HCT116 (cell line): Measurements from ENCODE around the gene SLC4A4. TPM values are rescaled to one million over a fixed set of nuclear protein-coding genes. Genes with fewer than 3 reads are reported as not detected.

Experiments
- ATAC-seq: fragments of 200-7000 bp; cut with Tn5 transposase; 2 replicates; pipeline ENCODE4 v1.9.1; 2020; ENCODE audit warnings: mild to moderate bottlenecking, moderate library complexity
- BruUV-seq: library from RNA; stranded (reverse); fragments of 400-500 nt; replicated peaks from 2 replicates; lab custom pipeline; 2021; lab: Mats Ljungman, UMichigan
- CTCF ChIA-PET: fragments of 300-600 bp; sonication (Branson Sonifier 250); formaldehyde crosslinking; loops from one replicate; lab custom pipeline; 2021; ENCODE audit warnings: antibody characterized with exemption; lab: Charles Lee
- POLR2A ChIA-PET: fragments of 300-600, 350-600 bp; sonication (Branson Sonifier 250); formaldehyde crosslinking; loops from one replicate; lab custom pipeline; 2021; ENCODE audit warnings: antibody characterized with exemption; lab: Charles Lee
- RAD21 ChIA-PET, 2 experiments: fragments of 300-600 bp; sonication (Branson Sonifier 250); formaldehyde crosslinking; loops; one replicate each; lab custom pipeline; 2023; ENCODE audit warnings: low total read pairs in 2 of 2; ENCODE audit not compliant: uncharacterized antibody in 2 of 2, unreplicated experiment in 2 of 2, low non-redundant PET in 1 of 2; lab: Charles Lee
- DNase-seq: peaks from one replicate; pipeline ENCODE4 v3.0.0-alpha.2; 2010; ENCODE audit warnings: low read depth, low spot score
- H2AFZ ChIP-seq: fragments of 200-600 bp; shearing (Covaris generic), sonication (generic); 2 replicates; pipeline ENCODE4 v1.6.1; 2017; ENCODE audit warnings: low read depth, mixed run types, mixed read lengths, antibody characterized with exemption, low read length; ENCODE audit not compliant: poor library complexity, severe bottlenecking
- H3K27ac ChIP-seq: 2 replicates; pipeline ENCODE4 v1.5.1; 2012; ENCODE audit warnings: low read depth, low read length
- H3K27me3 ChIP-seq: fragments of 200-600 bp; sonication (generic); 2 replicates; pipeline ENCODE4 v1.6.1; 2016; ENCODE audit warnings: mixed run types, low read length, mixed read lengths; ENCODE audit not compliant: insufficient read depth
- H3K36me3 ChIP-seq, 2 experiments: fragments of 200-500 bp in 1 of 2; fragments of 200-600 bp in 1 of 2; sonication (Bioruptor generic) in 1 of 2; sonication (generic) in 1 of 2; 2 replicates each; pipeline versions ENCODE4 v1.5.1 to v1.6.1; 2014 to 2016; ENCODE audit warnings: low read length in 2 of 2, inconsistent platforms in 1 of 2, mixed read lengths in 1 of 2, mixed run types in 1 of 2; ENCODE audit not compliant: insufficient read depth in 2 of 2, control insufficient read depth in 1 of 2
- H3K4me1 ChIP-seq, 2 experiments: fragments of 200-600 bp in 1 of 2; sonication (generic) in 1 of 2; 2 replicates each; pipeline versions ENCODE4 v1.5.1 to v1.6.1; 2012 to 2017; ENCODE audit warnings: low read length in 2 of 2, inconsistent platforms in 1 of 2, mild to moderate bottlenecking in 1 of 2, mixed read lengths in 1 of 2, mixed run types in 1 of 2, moderate library complexity in 1 of 2; ENCODE audit not compliant: insufficient read depth in 2 of 2, control insufficient read depth in 1 of 2
- H3K4me2 ChIP-seq: fragments of 200-600 bp; sonication (generic); 2 replicates; pipeline ENCODE4 v1.6.1; 2017; ENCODE audit warnings: mixed run types, low read length, mixed read lengths
- H3K4me3 ChIP-seq, 2 experiments: fragments of 200-600 bp in 1 of 2; sonication (generic) in 1 of 2; replicated peaks in 1 of 2; 2 replicates each; pipeline ENCODE4 v1.5.1; 2011 to 2016; ENCODE audit warnings: low read length in 2 of 2, control low read depth in 1 of 2, low read depth in 1 of 2, mild to moderate bottlenecking in 1 of 2, mixed read lengths in 1 of 2, mixed run types in 1 of 2
- H3K79me2 ChIP-seq: fragments of 200-600 bp; sonication (generic); 2 replicates; pipeline ENCODE4 v1.6.1; 2017; ENCODE audit warnings: mild to moderate bottlenecking, mixed run types, low read length, moderate library complexity, mixed read lengths; ENCODE audit not compliant: insufficient read depth
- H3K9ac ChIP-seq: fragments of 200-600 bp; sonication (generic); 2 replicates; pipeline ENCODE4 v1.6.1; 2016; ENCODE audit warnings: low read length, mixed read lengths
- H3K9me2 ChIP-seq: fragments of 200-600 bp; sonication (generic), shearing (Covaris generic); 2 replicates; pipeline ENCODE4 v1.6.1; 2017; ENCODE audit warnings: mixed run types, mild to moderate bottlenecking, moderate library complexity; ENCODE audit not compliant: insufficient read depth
- H3K9me3 ChIP-seq, 2 experiments: fragments of 200-500 bp in 1 of 2; fragments of 200-600 bp in 1 of 2; sonication (Bioruptor generic) in 1 of 2; sonication (generic) in 1 of 2; 2 replicates each; pipeline ENCODE4 v1.6.1; 2014 to 2017; ENCODE audit warnings: low read length in 2 of 2, mixed read lengths in 2 of 2, inconsistent platforms in 1 of 2, low read depth in 1 of 2, mild to moderate bottlenecking in 1 of 2, mixed run types in 1 of 2, moderate library complexity in 1 of 2; ENCODE audit not compliant: control insufficient read depth in 1 of 2, insufficient read depth in 1 of 2
- H4K20me1 ChIP-seq: fragments of 200-600 bp; sonication (generic), shearing (Covaris generic); 2 replicates; pipeline ENCODE4 v1.6.1; 2017; ENCODE audit warnings: mixed run types, mild to moderate bottlenecking, moderate library complexity; ENCODE audit not compliant: insufficient read depth
- CBX3 ChIP-seq: IDR thresholded peaks from 2 replicates; pipeline ENCODE4 v1.6.1; 2012; ENCODE audit warnings: low read depth
- CEBPB ChIP-seq: IDR thresholded peaks from 2 replicates; pipeline ENCODE4 v1.6.1; 2012; ENCODE audit warnings: low read depth
- EGR1 ChIP-seq: IDR thresholded peaks from 2 replicates; pipeline ENCODE4 v1.6.1; 2012; ENCODE audit warnings: low read depth
- EZH2 ChIP-seq: fragments of 200-600 bp; sonication (generic); IDR thresholded peaks from 2 replicates; pipeline ENCODE4 v1.6.1; 2017; ENCODE audit warnings: antibody characterized with exemption, mixed run types
- EZH2phosphoT487 ChIP-seq: fragments of 200-600 bp; IDR thresholded peaks from 2 replicates; pipeline ENCODE4 v1.6.1; 2018; ENCODE audit warnings: antibody characterized with exemption, borderline replicate concordance
- JUND ChIP-seq: IDR thresholded peaks from 2 replicates; pipeline ENCODE4 v1.6.1; 2012
- POLR2AphosphoS5 ChIP-seq: IDR thresholded peaks from 2 replicates; pipeline ENCODE4 v1.6.1; 2011; ENCODE audit warnings: mild to moderate bottlenecking, low read depth, low read length, moderate library complexity
- RAD21 ChIP-seq: IDR thresholded peaks from 2 replicates; pipeline ENCODE4 v1.6.1; 2012; ENCODE audit warnings: low read depth, mild to moderate bottlenecking
- SIN3A ChIP-seq: IDR thresholded peaks from 2 replicates; pipeline ENCODE4 v1.6.1; 2012; ENCODE audit warnings: low read depth
- SP1 ChIP-seq: IDR thresholded peaks from 2 replicates; pipeline ENCODE4 v1.6.1; 2012; ENCODE audit warnings: low read depth
- SRF ChIP-seq: IDR thresholded peaks from 2 replicates; pipeline ENCODE4 v1.6.1; 2012; ENCODE audit warnings: low read depth
- YY1 ChIP-seq: IDR thresholded peaks from 2 replicates; pipeline ENCODE4 v1.6.1; 2011; ENCODE audit warnings: low read length, low read depth, moderate library complexity, mild to moderate bottlenecking; ENCODE audit not compliant: insufficient replicate concordance; ENCODE audit errors: extremely low read depth
- ZBTB33 ChIP-seq: IDR thresholded peaks from 2 replicates; pipeline ENCODE4 v1.6.1; 2011; ENCODE audit warnings: mild to moderate bottlenecking, low read length, moderate library complexity; ENCODE audit not compliant: insufficient replicate concordance; ENCODE audit errors: extremely low read depth
- ZFX ChIP-seq: fragments of 450-650 bp; IDR thresholded peaks from 2 replicates; pipeline ENCODE4 v1.6.1; 2017
- ZNF274 ChIP-seq: fragments of 200-500 bp; sonication (Bioruptor generic); IDR thresholded peaks from 2 replicates; pipeline ENCODE4 v1.6.1; 2014; ENCODE audit warnings: mild to moderate bottlenecking, low read depth, low read length, inconsistent platforms
- intact Hi-C: fragments of 100-400 bp; cut with micrococcal nuclease; formaldehyde crosslinking; loops from 2 replicates; pipeline ENCODE4 v1.10.0; 2022
- total RNA-seq: library from RNA; stranded (reverse); gene quantifications from one replicate; pipeline ENCODE4 v1.2.1, GENCODE V29; 2021; ENCODE audit not compliant: unreplicated experiment
- TF ChIP-seq, protein P1 (sequence below), 3 experiments: fragments of 200-600 bp in 1 of 3; sonication (generic) in 1 of 3; IDR thresholded peaks in 2 of 3; conservative IDR thresholded peaks in 1 of 3; 2 replicates each; pipeline ENCODE4 v1.5.1; 2012 to 2017; ENCODE audit warnings: low read depth in 2 of 3, low read length in 2 of 3, antibody characterized with exemption in 1 of 3, borderline replicate concordance in 1 of 3, control low read depth in 1 of 3, mild to moderate bottlenecking in 1 of 3, mixed read lengths in 1 of 3, mixed run types in 1 of 3, moderate library complexity in 1 of 3; ENCODE audit not compliant: insufficient read depth in 1 of 3
- TF ChIP-seq, protein P2 (sequence below): IDR thresholded peaks from 2 replicates; pipeline ENCODE4 v1.6.1; 2012
- TF ChIP-seq, protein P3 (sequence below): IDR thresholded peaks from 2 replicates; pipeline ENCODE4 v1.6.1; 2012

The SLC4A4 gene
- total RNA-seq, 1 experiment from 2014 or later: 0.30 TPM

GRCh38 chr4:71476240-71476639, 137.4 kb downstream of the SLC4A4 start (continued):
- TF ChIP-seq SRF (no peak), EZH2phosphoT487 (no peak), POLR2AphosphoS5 (no peak), CBX3 (no peak)

GRCh38 chr4:71486550-71487343, 147.9 kb downstream of the SLC4A4 start:
- CTCF ChIA-PET: no interaction called here
- no peak overlapping the region for H3K9ac ChIP-seq
- H3K9me3 ChIP-seq: no peaks in the 10 kb centered on the region
- intact Hi-C loops: no loop called here
- H2AFZ ChIP-seq: no peak overlapping the region
- no peak for DNase-seq
- no peak for TF ChIP-seq SRF
- no peak for TF ChIP-seq SP1
- no peak for TF ChIP-seq YY1
- TF ChIP-seq ZBTB33: no peak
- TF ChIP-seq CBX3: no peak
- no peak for TF ChIP-seq ZFX
- TF ChIP-seq, protein P1, sequence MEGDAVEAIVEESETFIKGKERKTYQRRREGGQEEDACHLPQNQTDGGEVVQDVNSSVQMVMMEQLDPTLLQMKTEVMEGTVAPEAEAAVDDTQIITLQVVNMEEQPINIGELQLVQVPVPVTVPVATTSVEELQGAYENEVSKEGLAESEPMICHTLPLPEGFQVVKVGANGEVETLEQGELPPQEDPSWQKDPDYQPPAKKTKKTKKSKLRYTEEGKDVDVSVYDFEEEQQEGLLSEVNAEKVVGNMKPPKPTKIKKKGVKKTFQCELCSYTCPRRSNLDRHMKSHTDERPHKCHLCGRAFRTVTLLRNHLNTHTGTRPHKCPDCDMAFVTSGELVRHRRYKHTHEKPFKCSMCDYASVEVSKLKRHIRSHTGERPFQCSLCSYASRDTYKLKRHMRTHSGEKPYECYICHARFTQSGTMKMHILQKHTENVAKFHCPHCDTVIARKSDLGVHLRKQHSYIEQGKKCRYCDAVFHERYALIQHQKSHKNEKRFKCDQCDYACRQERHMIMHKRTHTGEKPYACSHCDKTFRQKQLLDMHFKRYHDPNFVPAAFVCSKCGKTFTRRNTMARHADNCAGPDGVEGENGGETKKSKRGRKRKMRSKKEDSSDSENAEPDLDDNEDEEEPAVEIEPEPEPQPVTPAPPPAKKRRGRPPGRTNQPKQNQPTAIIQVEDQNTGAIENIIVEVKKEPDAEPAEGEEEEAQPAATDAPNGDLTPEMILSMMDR (IDR thresholded peaks at IDR 0.05 in 2 of 3, conservative IDR thresholded peaks at IDR 0.05 in 1 of 3; ENCODE audit: borderline replicate concordance in 1 of 3, insufficient read depth in 1 of 3, low read depth in 2 of 3, low read length in 2 of 3): no peak
- no peak for TF ChIP-seq EZH2phosphoT487
- TF ChIP-seq RAD21: no peak
- TF ChIP-seq JUND: no peak
- TF ChIP-seq, protein P2, sequence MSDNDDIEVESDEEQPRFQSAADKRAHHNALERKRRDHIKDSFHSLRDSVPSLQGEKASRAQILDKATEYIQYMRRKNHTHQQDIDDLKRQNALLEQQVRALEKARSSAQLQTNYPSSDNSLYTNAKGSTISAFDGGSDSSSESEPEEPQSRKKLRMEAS: no peak
- TF ChIP-seq, protein P3, sequence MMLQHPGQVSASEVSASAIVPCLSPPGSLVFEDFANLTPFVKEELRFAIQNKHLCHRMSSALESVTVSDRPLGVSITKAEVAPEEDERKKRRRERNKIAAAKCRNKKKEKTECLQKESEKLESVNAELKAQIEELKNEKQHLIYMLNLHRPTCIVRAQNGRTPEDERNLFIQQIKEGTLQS: no peak
- TF ChIP-seq EZH2: no peak
- no peak for TF ChIP-seq CEBPB
- TF ChIP-seq POLR2AphosphoS5: no peak
- no peak for TF ChIP-seq EGR1
- TF ChIP-seq ZNF274: no peak
- no peak for TF ChIP-seq SIN3A
- H4K20me1 ChIP-seq: no peaks in the 10 kb centered on the region
- no peaks in the 10 kb centered on the region for H3K4me1 ChIP-seq
- RAD21 ChIA-PET: no interaction called here
- no peak overlapping the region for H3K4me3 ChIP-seq
- no peaks in the 10 kb centered on the region for H3K9me2 ChIP-seq
- POLR2A ChIA-PET: no interaction called here
- H3K79me2 ChIP-seq: no peaks in the 10 kb centered on the region
- ATAC-seq: no peak
- peaks cover 4% of the 10 kb centered on the region; the same call in 1 of the 2 replicates for H3K27me3 ChIP-seq
- no peaks in the 10 kb centered on the region for H3K36me3 ChIP-seq
- no TSS peak for BruUV-seq
- H3K27ac ChIP-seq: no peak overlapping the region
- H3K4me2 ChIP-seq: no peak overlapping the region
